K562 (cell line): ENCODE results near the gene HAP1. TPM values are rescaled to one million over a fixed set of nuclear protein-coding genes. Genes with fewer than 3 reads are reported as not detected.
A peak's percentile ranks its signal among the peaks of the same experiment; 100 is the strongest.

Experiments
- COPS2 ChIP-seq: fragments of 450-650 bp; conservative IDR thresholded peaks from 2 replicates; pipeline ENCODE4 v1.6.1; 2016; ENCODE audit warnings: mild to moderate bottlenecking, moderate library complexity
- ETS2 ChIP-seq: IDR thresholded peaks from 2 replicates; pipeline ENCODE4 v1.6.1; 2016; ENCODE audit warnings: borderline replicate concordance, missing genetic modification characterization, mild to moderate bottlenecking, moderate library complexity, missing compliant biosample characterization; ENCODE audit not compliant: poor library complexity, severe bottlenecking
- HNRNPH1 ChIP-seq: fragments of 200-400 bp; formaldehyde crosslinking; optimal IDR thresholded peaks from 2 replicates; pipeline ENCODE3; 2017; ENCODE audit warnings: low read depth, mild to moderate bottlenecking, low read length, moderate library complexity
- KDM4B ChIP-seq, 2 experiments: fragments of 450-650 bp in 1 of 2; sonication (generic) in 1 of 2; IDR thresholded peaks; 2 replicates each; pipeline ENCODE4 v1.6.1; 2016 to 2017; ENCODE audit warnings: borderline replicate concordance in 2 of 2, antibody characterized with exemption in 1 of 2, low read depth in 1 of 2, mild to moderate bottlenecking in 1 of 2
- MAFG ChIP-seq: fragments of 450-650 bp; conservative IDR thresholded peaks from 2 replicates; pipeline ENCODE4 v1.6.1; 2016; ENCODE audit warnings: missing genetic modification characterization, missing compliant biosample characterization
- MEF2D ChIP-seq: conservative IDR thresholded peaks from 2 replicates; pipeline ENCODE4 v1.6.1; 2016; ENCODE audit warnings: low read depth, missing genetic modification characterization, missing compliant biosample characterization
- MYC ChIP-seq, 2 experiments: fragments of 250-450 bp in 1 of 2; sonication (Bioruptor Pico) in 1 of 2; IDR thresholded peaks; 2 replicates each; pipeline versions ENCODE4 v1.5.1 to v1.6.1; 2012 to 2021; ENCODE audit warnings: low read depth in 2 of 2, borderline replicate concordance in 1 of 2, improper control_type of control experiment in 1 of 2, low read length in 1 of 2, mild to moderate bottlenecking in 1 of 2, moderate library complexity in 1 of 2
- RBM39 ChIP-seq: fragments of 200-400 bp; formaldehyde crosslinking; optimal IDR thresholded peaks from 2 replicates; pipeline ENCODE3; 2018; ENCODE audit warnings: low read depth, low read length
- TSHZ1 ChIP-seq: fragments of 250-450 bp; sonication (Bioruptor Pico); IDR thresholded peaks from 2 replicates; pipeline ENCODE4 v1.4.0; 2020; ENCODE audit warnings: mild to moderate bottlenecking, moderate library complexity
- YY1 ChIP-seq, 3 experiments: IDR thresholded peaks; 2 replicates each; pipeline ENCODE4 v1.6.1; 2011; ENCODE audit warnings: low read length in 2 of 3, mild to moderate bottlenecking in 2 of 3, moderate library complexity in 2 of 3, borderline replicate concordance in 1 of 3, control low read depth in 1 of 3, low read depth in 1 of 3; ENCODE audit not compliant: insufficient read depth in 3 of 3, insufficient replicate concordance in 2 of 3, control insufficient read depth in 1 of 3, insufficient read length in 1 of 3; ENCODE audit errors: extremely low read depth in 1 of 3
- ZFP36 ChIP-seq: fragments of 150-350 bp; IDR thresholded peaks from 2 replicates; pipeline ENCODE4 v1.6.1; 2018; ENCODE audit warnings: low read length, low read depth; ENCODE audit not compliant: partially characterized antibody
- ZFP91 ChIP-seq: sonication (generic); formaldehyde crosslinking; IDR thresholded peaks from 2 replicates; pipeline ENCODE4 v1.8.0; 2022; ENCODE audit warnings: mild to moderate bottlenecking, missing genetic modification reagents
- ZNF140 ChIP-seq: fragments of 250-450 bp; sonication (Bioruptor Pico); IDR thresholded peaks from 2 replicates; pipeline ENCODE4 v1.8.0; 2021; ENCODE audit warnings: moderate library complexity, mild to moderate bottlenecking, inconsistent platforms
- ZNF324 ChIP-seq: fragments of 250-450 bp; sonication (Bioruptor Pico); IDR thresholded peaks from 2 replicates; pipeline ENCODE4 v1.4.0; 2020; ENCODE audit warnings: mild to moderate bottlenecking
- ZNF398 ChIP-seq: fragments of 250-450 bp; sonication (Bioruptor Pico); IDR thresholded peaks from 2 replicates; pipeline ENCODE4 v1.8.0; 2021; ENCODE audit warnings: moderate library complexity, mild to moderate bottlenecking, inconsistent platforms
- ZNF444 ChIP-seq: fragments of 250-450 bp; sonication (Bioruptor Pico); IDR thresholded peaks from 2 replicates; pipeline ENCODE4 v1.4.0; 2020; ENCODE audit warnings: mild to moderate bottlenecking, moderate library complexity
- ZNF584 ChIP-seq: fragments of 200-800 bp; sonication (Bioruptor generic); IDR thresholded peaks from 2 replicates; pipeline ENCODE4 v1.6.1; 2016; ENCODE audit warnings: low read depth, mild to moderate bottlenecking, missing genetic modification characterization, missing compliant biosample characterization
- ZNF766 ChIP-seq: fragments of 200-800 bp; sonication (Bioruptor generic); conservative IDR thresholded peaks from 2 replicates; pipeline ENCODE4 v1.6.1; 2016; ENCODE audit warnings: missing genetic modification characterization, missing compliant biosample characterization
- ZSCAN29 ChIP-seq: fragments of 450-650 bp; IDR thresholded peaks from 2 replicates; pipeline ENCODE4 v1.6.1; 2017
- polyA plus RNA-seq, 8 experiments: library from polyadenylated mRNA; depleted of rRNA in 4 of 8; stranded (reverse) in 5 of 8; unstranded in 3 of 8; fragments of >200 nt; fragmentation: Nextera tagmentation in 2 of 8; fragmentation: Illumina TruSeq in 1 of 8; extraction: Ambion mirVana in 2 of 8; extraction: Trizol in 1 of 8; gene quantifications; 2 replicates each; pipeline versions ENCODE4 v1.2.1 to v1.2.3, GENCODE V29; 2011 to 2014; ENCODE audit warnings: inconsistent platforms in 1 of 8, missing spikeins in 1 of 8
- total RNA-seq, 7 experiments: library from RNA; depleted of rRNA in 6 of 7; stranded (reverse); fragments of >200 nt in 6 of 7; fragmentation: Illumina TruSeq in 2 of 7; extraction: Trizol in 2 of 7; gene quantifications; 2 replicates each; pipeline versions ENCODE4 v1.2.1 to v1.2.3, GENCODE V29; 2011 to 2021; ENCODE audit warnings: low replicate concordance in 1 of 7

The HAP1 gene
- total and polyA plus RNA-seq, 9 of the 15 experiments (the other 6 are each of a cell fraction or from before 2014, with no cell fraction given) = under 0.01 to 0.09 (median 0.04) TPM; not detected in 6

- no peak for TF ChIP-seq ZFP91 (CRISPR knock-in tag)
- TF ChIP-seq MEF2D (tag) = peak; percentile 66
- TF ChIP-seq KDM4B (IDR thresholded peaks at IDR 0.05; ENCODE audit: borderline replicate concordance in 2 of 2, low read depth in 1 of 2) = 0 out of 4 replicates have a peak, but pooled peaks of 1 of the 2 experiments have one; percentile 32
- TF ChIP-seq ZNF444 (CRISPR knock-in tag) = no peak
- TF ChIP-seq YY1 (IDR thresholded peaks at IDR 0.05; ENCODE audit: borderline replicate concordance in 1 of 3, control insufficient read depth in 1 of 3, extremely low read depth in 1 of 3, insufficient read depth in 3 of 3, insufficient read length in 1 of 3, insufficient replicate concordance in 2 of 3, low read depth in 1 of 3, low read length in 2 of 3) = peak; percentile 45 to 93 (median 82)
- 0 out of 2 replicates have a peak, but pooled peaks have one; percentile 9 for TF ChIP-seq ZNF324 (CRISPR knock-in tag)
- peak; percentile 99 for TF ChIP-seq MYC (IDR thresholded peaks at IDR 0.05; ENCODE audit: low read depth, low read length)
- peak; percentile 84; the same call in 1 of the 2 replicates for TF ChIP-seq MYC (CRISPR knock-in tag; IDR thresholded peaks at IDR 0.05; ENCODE audit: borderline replicate concordance, low read depth)
- TF ChIP-seq ZSCAN29 = no peak
- TF ChIP-seq COPS2 = no peak
- no peak for TF ChIP-seq RBM39
- 0 out of 2 replicates have a peak, but pooled peaks have one; percentile 25 for TF ChIP-seq ZNF140 (CRISPR knock-in tag)
- TF ChIP-seq ZFP36 = no peak
- no peak for TF ChIP-seq ETS2
- TF ChIP-seq MAFG (tag) = no peak
- peak; percentile 83 for TF ChIP-seq ZNF766 (CRISPR knock-in tag)
- no peak for TF ChIP-seq HNRNPH1
- TF ChIP-seq TSHZ1 (CRISPR knock-in tag) = peak; percentile 51; the same call in 1 of the 2 replicates
- TF ChIP-seq ZNF584 (CRISPR knock-in tag) = peak; percentile 55; the same call in 1 of the 2 replicates
- no peak for TF ChIP-seq ZNF398 (CRISPR knock-in tag)
These were observed 3.8 kb upstream of the HAP1 start (continued) for GRCh38 chr17:41738077-41738800.
